Glutamatergic neuron (in vitro differentiated cells): ENCODE results near the gene EDN3. TPM values are rescaled to one million over a fixed set of nuclear protein-coding genes. Genes with fewer than 3 reads are reported as not detected.

Experiments used
- DNase-seq: peaks from one replicate; pipeline ENCODE4 v3.0.0; 2022
- H3K27ac Mint-ChIP-seq: one replicate; pipeline ENCODE4 v1.8.0; 2020; ENCODE audit warnings: mild to moderate bottlenecking, mixed read lengths, inconsistent platforms; ENCODE audit not compliant: unreplicated experiment
- H3K27me3 Mint-ChIP-seq: one replicate; pipeline ENCODE4 v1.8.0; 2020; ENCODE audit warnings: mild to moderate bottlenecking, moderate library complexity, mixed read lengths, inconsistent platforms; ENCODE audit not compliant: unreplicated experiment
- H3K36me3 Mint-ChIP-seq: one replicate; pipeline ENCODE4 v1.8.0; 2020; ENCODE audit warnings: mild to moderate bottlenecking, mixed read lengths, inconsistent platforms; ENCODE audit not compliant: unreplicated experiment
- H3K4me1 Mint-ChIP-seq: one replicate; pipeline ENCODE4 v1.8.0; 2020; ENCODE audit warnings: mild to moderate bottlenecking, low read depth, mixed read lengths, inconsistent platforms; ENCODE audit not compliant: unreplicated experiment
- H3K4me3 Mint-ChIP-seq: one replicate; pipeline ENCODE4 v1.8.0; 2020; ENCODE audit warnings: mild to moderate bottlenecking, mixed read lengths, inconsistent platforms; ENCODE audit not compliant: unreplicated experiment
- H3K9me3 Mint-ChIP-seq: one replicate; pipeline ENCODE4 v1.8.0; 2020; ENCODE audit warnings: mild to moderate bottlenecking, moderate library complexity, mixed read lengths, inconsistent platforms; ENCODE audit not compliant: unreplicated experiment
- total RNA-seq: library from RNA; stranded (reverse); fragmentation: NEBNext Ultra II Directional; extraction: Animal tissue kit (Norgen Biotek cat#: 25700); gene quantifications from one replicate; pipeline ENCODE4 v1.2.1, GENCODE V29; 2021; ENCODE audit not compliant: unreplicated experiment
- TF ChIP-seq, protein P1 (sequence below): fragments of 200-600 bp; sonication (generic); IDR thresholded peaks from one replicate; pipeline ENCODE4 v1.5.0; 2021; ENCODE audit not compliant: partially characterized antibody, unreplicated experiment

Gene EDN3
- total RNA-seq, 1 donor from 2014 or later, result not detected

DNA sequence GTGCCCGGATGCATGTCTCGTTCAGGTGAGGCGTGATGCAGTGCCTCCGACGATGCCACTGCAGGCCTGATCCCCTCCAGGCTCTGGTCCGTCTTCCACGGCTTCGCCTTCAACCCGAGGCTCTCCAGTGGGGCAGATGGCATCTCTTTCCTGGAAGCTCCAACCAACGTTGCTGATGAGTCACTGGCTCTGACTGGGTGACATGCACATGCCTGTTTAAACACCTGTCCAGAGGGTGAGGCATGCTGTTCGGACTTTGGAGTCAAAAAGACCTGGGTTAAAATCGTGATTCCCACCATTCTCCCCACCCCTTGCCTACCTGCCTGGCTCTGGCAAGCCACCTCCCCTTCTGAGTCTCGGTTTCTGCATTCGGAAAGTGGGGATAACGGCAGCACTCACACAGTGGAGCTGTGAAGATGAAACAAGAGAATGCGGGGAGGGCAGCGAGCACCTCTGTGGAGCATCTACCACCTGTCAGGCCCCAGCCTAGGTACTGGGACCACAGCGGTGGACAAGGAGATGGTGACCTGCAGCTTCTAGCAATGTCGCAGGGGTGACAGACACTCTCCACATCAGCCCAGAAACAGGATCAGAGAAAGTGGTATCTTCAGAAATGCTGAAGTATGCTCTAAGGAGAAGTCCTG is 8.5 kb upstream of the EDN3 start:
- no peaks in the 10 kb centered on the region for H3K27me3 Mint-ChIP-seq

DNA sequence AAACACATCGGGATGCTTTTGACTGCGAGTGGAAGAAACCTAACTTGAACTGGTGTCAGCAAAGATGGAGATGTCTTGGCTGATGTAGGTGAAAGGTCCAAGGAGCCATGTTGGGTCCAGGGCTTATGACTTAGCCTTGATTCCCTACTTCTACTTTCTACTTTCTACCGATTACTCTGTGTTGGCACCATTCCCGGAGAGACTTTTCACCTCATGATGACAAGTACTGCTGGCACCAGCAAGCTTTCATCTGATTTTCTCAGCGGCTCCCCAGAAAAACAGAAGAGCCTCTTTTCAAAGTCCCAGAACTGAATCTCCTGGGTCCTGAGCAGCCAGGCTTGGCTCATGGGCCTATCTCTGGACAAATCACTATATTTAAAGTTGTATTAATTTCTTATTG is 4.9 kb upstream of the EDN3 start:
- no peak for DNase-seq
- peaks cover 3% of the 10 kb centered on the region for H3K27me3 Mint-ChIP-seq
- H3K9me3 Mint-ChIP-seq, result peaks cover 5% of the 10 kb centered on the region

More for the DNA sequence above, 8.5 kb upstream of the EDN3 start:
- TF ChIP-seq, protein P1, sequence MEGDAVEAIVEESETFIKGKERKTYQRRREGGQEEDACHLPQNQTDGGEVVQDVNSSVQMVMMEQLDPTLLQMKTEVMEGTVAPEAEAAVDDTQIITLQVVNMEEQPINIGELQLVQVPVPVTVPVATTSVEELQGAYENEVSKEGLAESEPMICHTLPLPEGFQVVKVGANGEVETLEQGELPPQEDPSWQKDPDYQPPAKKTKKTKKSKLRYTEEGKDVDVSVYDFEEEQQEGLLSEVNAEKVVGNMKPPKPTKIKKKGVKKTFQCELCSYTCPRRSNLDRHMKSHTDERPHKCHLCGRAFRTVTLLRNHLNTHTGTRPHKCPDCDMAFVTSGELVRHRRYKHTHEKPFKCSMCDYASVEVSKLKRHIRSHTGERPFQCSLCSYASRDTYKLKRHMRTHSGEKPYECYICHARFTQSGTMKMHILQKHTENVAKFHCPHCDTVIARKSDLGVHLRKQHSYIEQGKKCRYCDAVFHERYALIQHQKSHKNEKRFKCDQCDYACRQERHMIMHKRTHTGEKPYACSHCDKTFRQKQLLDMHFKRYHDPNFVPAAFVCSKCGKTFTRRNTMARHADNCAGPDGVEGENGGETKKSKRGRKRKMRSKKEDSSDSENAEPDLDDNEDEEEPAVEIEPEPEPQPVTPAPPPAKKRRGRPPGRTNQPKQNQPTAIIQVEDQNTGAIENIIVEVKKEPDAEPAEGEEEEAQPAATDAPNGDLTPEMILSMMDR, result no peak
- H3K4me1 Mint-ChIP-seq, result peaks cover 11% of the 10 kb centered on the region
- no peak for DNase-seq
- peaks cover 7% of the 10 kb centered on the region for H3K9me3 Mint-ChIP-seq
- no peak overlapping the region for H3K27ac Mint-ChIP-seq
- H3K36me3 Mint-ChIP-seq, result no peaks in the 10 kb centered on the region
- H3K4me3 Mint-ChIP-seq, result no peak overlapping the region

DNA sequence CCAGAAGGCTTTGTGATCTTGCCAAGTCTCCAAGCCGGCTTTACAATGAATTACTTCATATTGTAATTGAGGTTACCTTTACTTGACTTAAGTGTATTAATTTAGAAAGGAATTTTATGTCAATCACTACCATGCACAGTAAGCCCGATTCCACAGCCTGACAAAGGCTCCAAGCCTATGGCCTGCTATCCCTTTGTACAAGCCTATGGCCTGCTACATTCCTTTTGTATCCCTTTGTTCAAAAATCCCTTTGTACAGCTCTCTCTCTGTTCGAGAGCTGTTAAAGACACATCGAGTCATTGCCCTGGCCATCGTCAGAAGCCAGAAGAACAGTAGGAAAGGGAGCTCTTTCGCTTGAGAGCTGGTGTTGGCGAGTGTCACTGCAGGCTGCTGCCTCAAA is 2.7 kb upstream of the EDN3 start:
- peaks cover 2% of the 10 kb centered on the region for H3K9me3 Mint-ChIP-seq
- H3K36me3 Mint-ChIP-seq, result no peaks in the 10 kb centered on the region
- no peak for DNase-seq
- peaks cover 6% of the 10 kb centered on the region for H3K27me3 Mint-ChIP-seq
- H3K27ac Mint-ChIP-seq, result no peak overlapping the region
- H3K4me1 Mint-ChIP-seq, result peaks cover 5% of the 10 kb centered on the region
- H3K4me3 Mint-ChIP-seq, result no peak overlapping the region
- TF ChIP-seq, protein P1, result no peak

More for the DNA sequence above, 4.9 kb upstream of the EDN3 start:
- Mint-ChIP-seq H3K36me3 (no peaks in the 10 kb centered on the region), H3K4me3 (no peak overlapping the region), H3K27ac (no peak overlapping the region), H3K4me1 (peaks cover 11% of the 10 kb centered on the region)
- TF ChIP-seq, protein P1, result no peak

DNA sequence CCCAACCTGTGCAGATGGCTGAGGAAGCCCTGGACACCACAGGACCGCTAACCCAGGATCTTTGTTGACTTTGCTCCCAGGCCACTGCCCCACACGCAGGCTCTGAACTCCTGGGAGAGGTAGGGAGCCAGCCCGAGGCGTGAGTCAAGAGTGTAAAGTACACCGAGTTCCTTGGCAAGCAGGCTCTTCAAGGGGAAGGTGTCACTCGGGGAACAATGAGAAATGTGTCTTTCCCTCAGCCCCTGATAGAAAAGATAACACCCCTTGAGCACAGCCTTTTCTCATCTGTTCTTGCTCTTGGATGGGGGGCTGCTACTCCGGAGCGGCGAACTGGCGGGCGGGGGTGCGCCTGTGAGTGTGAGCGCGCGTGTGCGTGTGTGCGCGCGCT is 472 bp upstream of the EDN3 start:
- Mint-ChIP-seq H3K36me3 (no peaks in the 10 kb centered on the region), H3K4me1 (peaks cover 5% of the 10 kb centered on the region), H3K9me3 (peaks cover 2% of the 10 kb centered on the region), H3K4me3 (no peak overlapping the region), H3K27me3 (peaks cover 8% of the 10 kb centered on the region), H3K27ac (no peak overlapping the region)
- DNase-seq, result no peak
- TF ChIP-seq, protein P1, result no peak

DNA sequence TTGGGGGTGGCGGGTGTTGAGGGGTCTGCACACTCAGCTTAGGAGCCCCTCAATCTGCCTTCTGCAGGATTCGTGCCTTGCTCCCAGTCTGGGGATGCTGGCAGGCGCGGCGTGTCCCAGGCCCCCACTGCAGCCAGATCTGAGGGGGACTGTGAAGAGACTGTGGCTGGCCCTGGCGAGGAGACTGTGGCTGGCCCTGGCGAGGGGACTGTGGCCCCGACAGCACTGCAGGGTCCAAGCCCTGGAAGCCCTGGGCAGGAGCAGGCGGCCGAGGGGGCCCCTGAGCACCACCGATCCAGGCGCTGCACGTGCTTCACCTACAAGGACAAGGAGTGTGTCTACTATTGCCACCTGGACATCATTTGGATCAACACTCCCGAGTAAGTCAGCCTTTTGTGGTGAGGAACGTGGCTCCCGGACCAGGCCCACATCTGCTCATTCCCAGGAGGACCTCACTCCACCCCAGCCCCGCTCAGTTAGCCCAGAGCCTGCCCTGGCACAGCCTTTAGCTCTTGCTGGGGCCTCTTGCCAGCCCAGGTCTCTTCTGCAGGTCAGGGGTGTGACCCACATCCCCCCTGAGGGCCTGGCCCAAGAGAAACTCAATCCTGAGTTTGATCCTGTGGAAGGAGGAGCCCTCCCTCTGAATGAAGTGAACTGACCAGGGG is 1.1 kb downstream of the EDN3 start:
- Mint-ChIP-seq H3K4me3 (no peak overlapping the region), H3K9me3 (no peaks in the 10 kb centered on the region), H3K27ac (no peak overlapping the region), H3K27me3 (peaks cover 8% of the 10 kb centered on the region), H3K36me3 (no peaks in the 10 kb centered on the region), H3K4me1 (peaks cover 5% of the 10 kb centered on the region)
- no peak for DNase-seq
- TF ChIP-seq, protein P1, result no peak
